SKM-1 treated with dmso at 0.1 percent for 144 hours (cell line): ENCODE results near the gene LENEP.
A peak's percentile ranks its signal among the peaks of the same experiment; 100 is the strongest.
"Not testable (repeated sequence)": the region's sequence is repeated elsewhere in the genome, so short reads cannot be mapped to it uniquely, and the experiment has no call there.

Experiments
- DNase-seq: peaks from one replicate; lab custom pipeline; 2025; ENCODE audit not compliant: unreplicated experiment; lab: John Stamatoyannopoulos, UW

Gene LENEP

GRCh38 chr1:154974808-154975408 is 18.5 kb upstream of the LENEP start:
- DNase-seq = peak; percentile 99

- peak; percentile 48 for DNase-seq
Measured at GRCh38 chr1:154975409-154976059, 17.9 kb upstream of the LENEP start.

GRCh38 chr1:154977762-154978161 is 15.6 kb upstream of the LENEP start:
- not testable (repeated sequence) for DNase-seq

- DNase-seq = no peak
Measured at GRCh38 chr1:154978360-154978759, 15.0 kb upstream of the LENEP start.

- DNase-seq = no peak
Measured at GRCh38 chr1:154982341-154982740, 11.0 kb upstream of the LENEP start.

- DNase-seq = peak; percentile 100
Measured at GRCh38 chr1:154982897-154983648, 10.3 kb upstream of the LENEP start, which contains the start of gene FLAD1. Gene FLAD1 (plus strand): TSS chr1:154983344. CDS start chr1:154983695, 351 bp downstream.

- no peak for DNase-seq
Measured at GRCh38 chr1:154983776-154984466, 9.5 kb upstream of the LENEP start.

- not testable (repeated sequence) for DNase-seq
Measured at GRCh38 chr1:154986736-154987135, 6.7 kb upstream of the LENEP start.

GRCh38 chr1:154987326-154987725 is 6.1 kb upstream of the LENEP start:
- DNase-seq = no peak

GRCh38 chr1:154988058-154988954 is 5.1 kb upstream of the LENEP start:
- no peak for DNase-seq

GRCh38 chr1:154989195-154989860 is 4.1 kb upstream of the LENEP start:
- DNase-seq = no peak

GRCh38 chr1:154990276-154990675 is 3.1 kb upstream of the LENEP start:
- DNase-seq = no peak

GRCh38 chr1:154992721-154993571 is 440 bp upstream of the LENEP start:
- DNase-seq = no peak

GRCh38 chr1:154994269-154994587 is 842 bp downstream of the LENEP start:
- no peak for DNase-seq

- DNase-seq = no peak
Measured at GRCh38 chr1:154994591-154994990, 1.2 kb downstream of the LENEP start.

- DNase-seq = peak; percentile 51
Measured at GRCh38 chr1:154995301-154995983, 2.1 kb downstream of the LENEP start.

GRCh38 chr1:154996966-154997701 is 3.7 kb downstream of the LENEP start:
- peak; percentile 80 for DNase-seq
